Measurements from ENCODE around the gene BEND3.
A peak's percentile ranks its signal among the peaks of the same experiment; 100 is the strongest.
"Not testable (repeated sequence)": the region's sequence is repeated elsewhere in the genome, so short reads cannot be mapped to it uniquely, and the experiment has no call there.

Gene BEND3

GRCh38 chr6:107120404-107120803 lies 5.1 kb upstream of the BEND3 start:
- DNase-seq: no peak

DNA sequence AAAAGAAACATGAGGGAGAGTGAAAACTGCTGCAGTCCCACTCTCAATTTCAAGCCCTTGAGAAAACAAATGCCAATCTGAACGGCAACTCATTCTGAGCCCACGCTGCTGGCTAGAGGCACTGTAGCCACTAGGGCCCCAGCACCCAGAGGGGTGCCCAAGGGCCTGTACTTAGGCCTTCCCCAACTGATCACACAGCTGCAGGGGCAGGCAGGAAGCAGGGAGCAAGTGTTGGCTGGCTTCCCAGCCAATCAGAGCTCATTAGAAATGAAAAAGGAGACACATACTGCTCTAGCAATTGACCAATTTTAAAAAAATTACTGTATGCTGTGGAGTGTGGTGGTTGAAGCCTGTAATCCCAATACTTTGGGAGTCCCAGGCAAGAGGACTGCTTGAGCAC lies 3.7 kb upstream of the BEND3 start:
- no peak for DNase-seq

DNA sequence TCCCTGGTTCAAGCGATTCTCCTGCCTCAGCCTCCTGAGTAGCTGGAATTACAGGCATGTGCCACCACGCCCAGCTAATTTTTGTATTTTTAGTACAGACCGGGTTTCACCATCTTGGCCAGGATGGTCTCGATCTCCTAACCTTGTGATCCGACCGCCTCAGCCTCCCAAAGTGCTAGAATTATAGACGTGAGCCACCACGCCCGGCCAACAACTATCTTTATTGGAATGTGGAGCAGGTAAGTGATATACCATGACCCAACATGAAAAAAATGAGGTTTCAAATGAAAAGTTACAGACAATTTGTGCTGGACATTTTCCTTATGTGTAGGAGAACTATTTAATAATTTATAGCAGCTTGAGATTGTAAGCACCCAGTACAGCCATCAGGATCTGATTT lies 3.2 kb upstream of the BEND3 start:
- DNase-seq: not testable (repeated sequence)

DNA sequence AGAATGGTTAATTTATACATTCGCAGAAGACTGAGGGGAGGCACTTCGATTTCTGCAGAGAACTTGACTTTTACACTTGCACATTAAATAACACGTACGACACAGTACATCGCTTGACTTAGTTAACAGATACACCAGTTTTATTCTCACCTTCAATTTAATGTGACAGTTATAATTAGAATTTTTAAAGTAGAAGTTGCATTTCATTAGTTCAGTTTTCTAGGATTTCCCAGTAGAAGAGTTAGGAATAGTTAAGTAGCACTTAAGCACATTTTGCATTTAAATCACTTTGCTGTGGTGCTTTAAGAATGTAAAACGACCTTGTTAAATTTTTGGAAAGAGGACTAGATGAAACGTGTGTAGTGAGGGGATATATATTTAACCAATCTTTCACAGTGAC lies 1.6 kb upstream of the BEND3 start:
- no peak for DNase-seq

GRCh38 chr6:107116328-107116892 lies 1.1 kb upstream of the BEND3 start:
- no peak for DNase-seq

DNA sequence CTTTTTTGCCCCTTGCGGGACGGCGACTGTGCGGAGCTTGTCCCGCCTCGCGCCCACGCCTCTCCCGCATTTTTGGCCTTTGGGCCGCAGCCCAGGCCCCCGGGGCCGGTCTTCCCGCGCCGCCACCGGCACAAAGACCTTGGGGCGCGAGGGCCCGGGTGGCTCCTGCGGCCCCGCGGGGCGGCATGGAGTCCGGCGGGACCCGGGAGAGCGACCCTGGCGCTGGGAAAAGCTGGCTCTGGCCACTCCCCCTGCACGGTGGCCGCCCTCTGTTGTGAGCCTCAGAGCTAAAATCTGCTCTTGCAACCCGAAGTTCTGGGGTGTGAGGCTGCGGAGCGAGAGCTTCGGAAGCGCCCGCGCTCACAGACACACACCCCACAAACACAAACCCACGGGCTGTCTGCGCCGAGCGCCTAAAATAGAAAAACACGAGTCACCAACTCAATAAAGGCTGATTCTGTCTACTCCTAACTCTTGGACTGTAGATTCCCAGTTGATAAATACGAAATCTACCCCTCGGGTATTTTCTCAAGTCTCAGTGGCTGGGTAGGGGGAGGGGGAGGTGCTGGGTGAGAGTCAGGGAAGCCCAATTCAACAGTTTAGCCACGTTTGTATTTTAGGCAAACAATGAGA lies 496 bp upstream of the BEND3 start:
- no peak for DNase-seq

GRCh38 chr6:107114213-107114925 lies 946 bp downstream of the BEND3 start:
- DNase-seq: peak; percentile 64

- DNase-seq: no peak
These were observed 5.1 kb downstream of the BEND3 start for GRCh38 chr6:107110200-107110599.

DNA sequence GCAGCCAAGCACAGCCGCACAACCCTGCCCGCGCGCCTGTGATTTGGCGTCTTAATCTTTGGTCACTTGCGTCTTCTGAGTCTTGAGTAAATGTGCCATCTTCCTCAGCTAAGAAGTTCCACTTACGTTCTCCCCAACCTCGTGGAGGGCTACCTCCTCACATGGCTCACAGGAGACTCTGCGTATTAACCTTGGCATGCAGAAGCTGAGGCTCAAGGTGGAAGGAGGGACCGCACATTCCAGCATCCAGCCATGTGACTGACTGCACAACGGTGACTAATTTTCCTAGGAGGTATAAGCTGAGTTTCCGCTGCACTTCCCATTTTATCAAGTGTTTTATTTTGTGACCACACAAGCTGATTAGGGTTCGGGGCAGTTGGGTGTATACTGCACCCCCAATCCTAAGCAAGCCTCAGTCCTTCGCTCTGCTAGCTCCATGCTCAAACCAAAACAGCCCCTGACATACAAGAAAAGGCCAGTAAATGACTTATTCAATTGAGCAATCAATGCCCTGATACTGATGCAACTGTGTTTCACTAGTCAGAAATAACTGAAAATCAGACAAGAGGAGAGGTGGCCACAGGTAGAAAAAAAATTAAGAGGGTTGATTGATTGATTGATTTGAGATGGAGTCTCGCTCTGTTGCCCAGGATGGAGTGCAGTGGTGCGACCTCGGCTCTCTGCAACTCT lies 7.0 kb downstream of the BEND3 start:
- DNase-seq: no peak

- no peak for DNase-seq
These were observed 7.5 kb downstream of the BEND3 start for GRCh38 chr6:107107791-107108190.

GRCh38 chr6:107106165-107106564 lies 9.2 kb downstream of the BEND3 start:
- DNase-seq: no peak

DNA sequence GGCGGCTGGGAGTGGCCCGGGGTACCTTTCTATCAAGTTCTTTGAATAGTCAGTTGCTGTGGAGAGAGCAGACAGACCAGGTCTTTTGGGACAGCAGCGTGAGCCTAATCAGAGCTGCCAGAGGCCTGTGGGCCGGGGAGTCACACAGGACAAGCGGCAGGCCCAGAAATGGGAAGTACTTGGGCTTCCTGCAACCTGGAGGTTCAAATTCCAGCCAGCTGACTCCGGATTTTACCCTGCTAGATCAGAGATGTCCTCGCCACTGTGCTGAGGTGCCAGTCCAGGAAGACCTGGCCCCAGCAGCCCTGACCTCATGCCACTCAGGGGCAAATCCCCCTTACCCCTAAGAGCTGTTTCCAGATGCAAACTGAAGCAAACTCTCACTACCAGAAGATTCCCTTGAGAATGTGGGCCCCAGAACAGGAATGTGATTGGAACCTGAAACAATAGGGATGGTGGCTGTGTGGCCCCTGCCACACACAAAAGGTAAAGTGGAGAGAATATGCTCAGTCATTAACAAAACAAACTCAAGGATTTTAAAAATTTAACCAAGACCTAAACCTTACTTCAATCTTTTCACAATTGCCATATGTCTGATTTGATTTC lies 9.7 kb downstream of the BEND3 start:
- DNase-seq: no peak

DNA sequence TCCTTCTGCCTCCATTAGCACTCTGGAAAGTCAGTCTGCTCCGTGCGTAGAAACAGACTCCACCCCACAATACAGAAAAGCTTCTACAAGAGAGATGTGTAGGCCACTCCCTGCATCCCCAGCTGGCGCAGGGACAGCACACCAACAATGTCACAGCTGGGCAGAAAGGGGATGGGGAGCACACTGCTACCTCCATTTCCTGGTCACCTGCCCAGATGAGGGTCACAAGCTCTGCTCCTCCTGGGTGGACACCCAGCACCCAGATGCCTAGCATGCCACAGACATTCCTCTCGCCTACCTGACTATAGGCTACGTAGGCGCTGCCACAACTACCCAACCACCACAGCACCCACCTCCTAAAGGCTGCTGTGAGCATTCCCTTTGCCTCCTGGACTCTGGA lies 12.2 kb downstream of the BEND3 start:
- no peak for DNase-seq

DNA sequence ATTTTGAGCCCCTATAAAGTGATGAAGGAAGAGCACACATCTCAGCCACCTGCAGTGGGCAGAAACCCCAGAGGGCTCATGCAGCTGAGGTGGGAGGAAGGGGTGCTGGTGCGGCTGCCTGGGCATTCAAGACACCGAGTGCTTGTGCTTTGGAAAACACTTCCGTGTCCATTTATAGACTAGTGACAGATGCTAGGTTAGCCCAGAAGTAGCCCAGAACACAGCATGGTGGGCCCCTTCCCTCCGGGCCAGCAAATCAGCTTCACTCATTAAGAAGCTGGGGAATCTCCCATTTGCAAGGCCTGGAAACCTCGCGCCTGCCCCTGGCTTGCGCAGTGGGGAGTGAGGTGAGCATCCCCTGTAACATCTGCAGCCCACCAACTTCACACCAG lies 12.9 kb downstream of the BEND3 start:
- DNase-seq: no peak

GRCh38 chr6:107101686-107102413 lies 13.5 kb downstream of the BEND3 start:
- DNase-seq: no peak

GRCh38 chr6:107101211-107101610 lies 14.1 kb downstream of the BEND3 start:
- no peak for DNase-seq

- DNase-seq: no peak
These were observed 16.6 kb downstream of the BEND3 start for GRCh38 chr6:107098436-107099307.

- not testable (repeated sequence) for DNase-seq
These were observed 30.9 kb downstream of the BEND3 start for GRCh38 chr6:107084459-107084858.

- no peak for DNase-seq
These were observed 31.4 kb downstream of the BEND3 start for GRCh38 chr6:107083921-107084320.

DNA sequence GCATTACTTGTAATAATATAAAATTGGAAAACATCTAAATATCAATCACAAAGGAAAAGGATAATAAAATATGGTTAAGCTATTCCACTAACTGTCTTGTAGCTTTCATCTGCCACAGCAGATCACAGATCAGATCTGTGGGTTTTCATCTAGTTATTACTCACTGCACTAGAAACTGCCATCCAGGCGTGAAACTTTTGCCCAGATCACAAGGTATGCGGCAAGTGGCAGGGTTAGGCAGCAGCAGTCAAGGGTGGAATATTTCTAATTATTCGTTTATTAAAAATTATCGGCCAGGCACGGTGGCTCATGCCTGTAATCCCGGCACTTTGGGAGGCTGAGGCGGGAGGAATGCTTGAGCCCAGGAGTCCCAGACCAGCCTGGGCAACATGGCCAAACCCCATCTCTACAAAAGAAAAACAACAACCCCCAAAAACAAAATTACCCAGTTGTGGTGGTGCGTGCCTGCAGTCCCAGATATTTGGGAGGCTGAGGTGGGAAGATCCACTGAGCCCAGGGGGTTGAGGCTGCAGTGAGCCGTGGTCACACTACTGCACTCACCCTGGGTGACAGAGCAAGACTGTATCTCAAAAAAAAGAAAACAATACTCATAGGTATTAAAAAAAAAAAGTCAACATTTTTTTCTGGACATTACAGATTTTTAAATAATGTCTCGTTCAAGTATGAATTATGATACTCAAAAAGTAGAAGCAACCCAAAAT lies 32.1 kb downstream of the BEND3 start:
- no peak for DNase-seq

DNA sequence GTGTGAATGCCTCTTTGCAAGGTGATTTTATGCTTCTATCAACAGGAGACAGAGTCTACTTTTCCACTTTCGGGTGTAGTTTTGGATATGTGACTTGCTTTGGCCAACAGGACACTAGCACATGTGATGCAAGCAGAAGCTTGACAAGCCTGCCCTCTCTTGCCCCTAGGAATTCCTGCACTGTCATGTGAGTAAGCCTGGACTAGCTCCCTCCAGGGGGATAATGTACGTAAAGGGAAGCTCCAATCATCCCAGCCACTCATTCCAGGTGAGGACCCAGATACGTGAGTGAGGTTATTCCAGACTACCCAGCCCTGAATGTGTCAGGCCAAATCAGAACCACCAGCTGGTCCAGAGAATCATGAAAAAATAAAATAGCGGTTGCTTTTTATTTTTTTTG lies 33.3 kb downstream of the BEND3 start:
- DNase-seq: no peak
